Fibroblast of the aortic adventitia (primary cell): ENCODE results near the gene VAMP4. TPM values are rescaled to one million over a fixed set of nuclear protein-coding genes. Genes with fewer than 3 reads are reported as not detected.
A peak's percentile ranks its signal among the peaks of the same experiment; 100 is the strongest.

Experiments
- DNase-seq: peaks from one replicate; pipeline ENCODE4 v3.0.0-alpha.2; 2010; ENCODE audit warnings: low read depth
- H3K4me3 ChIP-seq: 2 replicates; pipeline ENCODE4 v1.5.1; 2011; ENCODE audit warnings: low read depth, mild to moderate bottlenecking, control low read depth, low read length, moderate library complexity
- total RNA-seq: library from RNA; depleted of rRNA; stranded (reverse); fragments of >200 nt; gene quantifications from 2 replicates; pipeline ENCODE4 v1.2.3, GENCODE V29; 2012; ENCODE audit warnings: low replicate concordance
- TF ChIP-seq, protein P1 (sequence below): IDR thresholded peaks from 2 replicates; pipeline ENCODE4 v1.5.1; 2011; ENCODE audit warnings: mild to moderate bottlenecking, low read length, control low read depth, inconsistent platforms; ENCODE audit not compliant: insufficient read depth

Gene VAMP4, protein sequence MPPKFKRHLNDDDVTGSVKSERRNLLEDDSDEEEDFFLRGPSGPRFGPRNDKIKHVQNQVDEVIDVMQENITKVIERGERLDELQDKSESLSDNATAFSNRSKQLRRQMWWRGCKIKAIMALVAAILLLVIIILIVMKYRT
- total RNA-seq = 10.7 and 15.5 TPM in 2 replicates

DNA sequence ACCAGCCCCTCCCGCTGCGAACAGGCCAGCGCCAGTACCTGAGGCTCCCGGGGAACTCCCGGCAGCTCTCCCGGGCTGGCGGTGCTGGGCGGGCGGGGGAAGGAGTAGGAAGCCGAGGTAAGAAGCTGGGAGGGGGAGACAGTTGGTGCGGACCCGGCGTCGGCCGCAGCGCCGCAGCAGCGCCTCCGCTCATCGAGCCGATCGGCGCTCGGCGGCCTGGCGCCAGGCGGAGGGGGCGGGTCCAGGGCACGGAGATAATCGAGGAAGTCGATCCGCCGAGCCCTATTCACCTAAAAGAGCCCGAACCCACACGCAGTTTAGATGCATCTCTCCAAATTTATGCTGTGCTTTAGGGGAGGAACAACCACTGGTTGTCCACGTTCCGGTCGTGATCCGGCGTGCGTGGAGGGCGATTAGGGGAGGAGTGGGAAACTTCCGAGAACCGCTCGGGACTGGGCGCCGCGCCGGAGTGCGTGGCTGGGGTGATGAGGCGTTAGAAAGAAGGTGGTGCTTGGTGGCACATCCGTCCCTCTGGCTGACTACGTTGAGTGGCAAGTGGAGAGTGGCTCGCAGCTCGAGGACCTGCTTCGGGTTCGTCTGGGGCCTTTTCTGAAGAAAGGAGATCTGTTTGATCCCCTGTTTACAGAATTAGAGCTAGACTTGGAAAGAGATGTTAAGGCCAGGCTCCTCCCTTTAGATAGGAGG, at the start of gene VAMP4:
Gene VAMP4 (minus strand): TSS at position 194 of the 705 bp plus-strand sequence. CDS start 3,651 bp downstream, outside the sequence.
- TF ChIP-seq, protein P1, sequence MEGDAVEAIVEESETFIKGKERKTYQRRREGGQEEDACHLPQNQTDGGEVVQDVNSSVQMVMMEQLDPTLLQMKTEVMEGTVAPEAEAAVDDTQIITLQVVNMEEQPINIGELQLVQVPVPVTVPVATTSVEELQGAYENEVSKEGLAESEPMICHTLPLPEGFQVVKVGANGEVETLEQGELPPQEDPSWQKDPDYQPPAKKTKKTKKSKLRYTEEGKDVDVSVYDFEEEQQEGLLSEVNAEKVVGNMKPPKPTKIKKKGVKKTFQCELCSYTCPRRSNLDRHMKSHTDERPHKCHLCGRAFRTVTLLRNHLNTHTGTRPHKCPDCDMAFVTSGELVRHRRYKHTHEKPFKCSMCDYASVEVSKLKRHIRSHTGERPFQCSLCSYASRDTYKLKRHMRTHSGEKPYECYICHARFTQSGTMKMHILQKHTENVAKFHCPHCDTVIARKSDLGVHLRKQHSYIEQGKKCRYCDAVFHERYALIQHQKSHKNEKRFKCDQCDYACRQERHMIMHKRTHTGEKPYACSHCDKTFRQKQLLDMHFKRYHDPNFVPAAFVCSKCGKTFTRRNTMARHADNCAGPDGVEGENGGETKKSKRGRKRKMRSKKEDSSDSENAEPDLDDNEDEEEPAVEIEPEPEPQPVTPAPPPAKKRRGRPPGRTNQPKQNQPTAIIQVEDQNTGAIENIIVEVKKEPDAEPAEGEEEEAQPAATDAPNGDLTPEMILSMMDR = no peak
- H3K4me3 ChIP-seq = peak within 1 kb of the TSS; percentile 95
- DNase-seq = peak; percentile 79

DNA sequence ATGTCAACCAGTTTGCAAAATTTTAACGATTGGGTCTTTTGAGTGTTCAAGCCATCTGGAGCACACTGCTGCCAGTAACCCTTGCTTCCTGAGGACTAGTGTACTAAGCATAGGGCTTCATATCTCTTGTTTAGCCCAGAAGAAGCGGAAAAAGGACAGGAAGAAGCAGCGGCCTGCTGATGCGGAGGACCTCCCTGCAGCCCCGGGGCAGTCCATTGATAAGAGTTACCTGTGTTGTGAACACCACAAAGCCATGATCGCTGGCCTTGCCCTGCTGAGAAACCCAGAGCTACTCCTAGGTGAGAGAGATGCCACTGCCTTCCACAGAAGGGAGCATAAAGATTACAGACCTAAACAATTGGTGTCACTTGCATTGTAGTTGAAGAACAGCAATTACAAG, 48.5 kb upstream of the VAMP4 start:
- TF ChIP-seq, protein P1 = no peak
- no peak for DNase-seq

DNA sequence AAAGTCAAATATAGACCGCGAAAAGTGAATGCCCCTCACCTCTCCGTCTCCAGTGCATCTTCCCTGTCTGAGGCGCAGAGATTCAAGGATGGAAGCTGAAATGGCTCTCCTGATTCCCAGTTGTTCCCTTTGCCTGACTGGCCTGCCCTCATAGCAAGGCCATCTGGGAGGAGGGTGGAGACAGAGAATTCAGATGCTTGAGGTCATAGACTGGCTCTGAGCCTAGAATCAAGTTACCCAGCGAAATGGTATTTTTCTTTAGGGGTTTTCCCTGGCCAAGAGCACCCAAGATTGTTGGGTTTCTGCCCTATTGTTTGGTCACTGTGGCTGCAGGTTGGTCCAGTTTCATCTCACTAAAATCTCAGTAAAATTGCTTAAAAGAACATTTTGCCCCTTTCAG, 46.8 kb upstream of the VAMP4 start:
- TF ChIP-seq, protein P1 = no peak

More for the DNA sequence above, 48.5 kb upstream of the VAMP4 start:
- H3K4me3 ChIP-seq = no peak overlapping the region

DNA sequence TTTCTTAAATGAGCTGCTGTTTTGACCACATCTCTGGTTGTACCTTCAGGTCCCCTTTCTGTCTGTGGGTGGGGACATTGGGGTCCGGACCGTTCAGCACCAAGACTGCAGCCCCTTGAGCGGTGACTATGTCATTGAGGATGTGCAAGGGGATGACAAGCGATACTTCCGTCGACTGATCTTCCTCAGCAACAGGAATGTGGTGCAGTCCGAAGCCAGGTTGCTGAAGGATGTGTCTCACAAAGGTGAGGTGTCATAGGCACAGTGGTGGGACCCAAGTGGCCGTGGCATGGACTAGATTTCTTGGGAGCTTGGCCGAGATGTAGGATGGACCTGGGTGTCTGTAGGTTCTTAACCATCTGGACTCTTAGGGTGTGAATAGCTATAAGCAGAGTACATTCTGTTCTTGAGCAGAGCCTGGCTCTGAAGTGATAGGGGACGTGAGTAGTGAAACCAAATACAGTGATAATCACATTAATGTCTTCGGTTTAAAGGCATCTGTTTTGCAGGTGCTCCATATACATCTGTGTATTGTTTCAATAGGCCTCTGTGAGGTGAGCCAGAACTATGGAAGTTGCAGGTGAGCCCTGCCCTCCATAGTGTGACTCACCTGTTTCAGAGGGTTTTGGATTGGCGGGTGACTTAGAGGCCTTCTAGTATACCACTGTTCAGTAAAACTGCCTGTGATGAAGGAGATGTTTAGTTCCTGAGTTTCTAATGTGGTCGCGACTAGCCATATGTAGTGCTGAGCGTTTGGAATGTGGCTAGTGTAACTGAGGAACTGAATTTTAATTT, 46.0 kb upstream of the VAMP4 start:
- TF ChIP-seq, protein P1 = no peak
- H3K4me3 ChIP-seq = no peak overlapping the region
- no peak for DNase-seq

More for the DNA sequence above, 46.8 kb upstream of the VAMP4 start:
- peak; percentile 94 for DNase-seq
- no peak overlapping the region for H3K4me3 ChIP-seq

DNA sequence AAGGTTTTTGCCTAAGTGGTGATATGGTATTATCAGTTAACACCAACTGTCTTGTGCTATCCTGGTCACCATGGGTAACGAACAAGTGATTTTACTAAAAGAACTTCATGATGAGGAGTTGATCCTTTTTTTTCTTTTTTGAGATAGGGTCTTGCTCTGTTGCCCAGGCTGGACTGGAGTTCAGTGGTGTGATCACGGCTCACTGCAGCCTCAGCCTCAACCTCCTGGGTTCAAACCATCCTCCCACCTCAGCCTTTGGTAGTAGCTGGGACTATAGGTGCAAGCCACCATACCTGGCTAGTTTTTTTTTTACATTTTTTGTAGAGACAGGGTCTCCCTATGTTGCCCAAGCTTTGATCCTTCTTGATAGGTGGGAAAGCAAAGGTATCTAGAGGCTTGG, 44.7 kb upstream of the VAMP4 start:
- no peak for DNase-seq
- TF ChIP-seq, protein P1 = no peak
- H3K4me3 ChIP-seq = no peak overlapping the region

DNA sequence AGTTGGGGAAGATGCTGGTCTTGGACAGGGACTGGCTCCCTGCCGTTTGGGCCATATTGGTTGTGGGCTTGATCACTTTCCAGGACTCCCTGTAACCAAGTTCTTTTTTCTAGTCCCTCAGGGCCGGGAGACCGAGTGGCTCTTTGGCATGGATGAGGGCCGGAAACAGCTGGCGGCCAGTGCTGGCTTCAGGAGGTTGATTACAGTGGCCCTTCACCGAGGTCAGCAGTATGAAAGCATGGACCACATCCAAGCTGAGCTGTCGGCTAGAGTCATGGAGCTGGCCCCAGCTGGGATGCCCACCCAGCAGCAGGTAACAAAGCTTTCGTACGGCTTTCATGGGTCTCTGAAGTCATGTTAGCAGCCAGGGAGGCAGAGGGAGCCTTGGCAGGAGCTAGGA, 43.9 kb upstream of the VAMP4 start:
- no peak for DNase-seq
- no peak overlapping the region for H3K4me3 ChIP-seq
- TF ChIP-seq, protein P1 = no peak
